RWPE2 (cell line): ENCODE measurements around the gene AVP.
A peak's percentile ranks its signal among the peaks of the same experiment; 100 is the strongest.

Experiments used
- ATAC-seq: fragments of 200-7000 bp; cut with Tn5 transposase; 3 replicates; pipeline ENCODE4 v1.9.1; 2021; ENCODE audit warnings: low read depth
- DNase-seq: peaks from one replicate; pipeline ENCODE4 v3.0.0-alpha.2; 2020; ENCODE audit warnings: low spot score
- H3K27ac ChIP-seq: fragments of 450-650 bp; 2 replicates; pipeline ENCODE4 v1.5.1; 2017; ENCODE audit warnings: mild to moderate bottlenecking; ENCODE audit not compliant: poor library complexity, severe bottlenecking
- H3K27me3 ChIP-seq: fragments of 250-450 bp; sonication (Bioruptor Pico); 2 replicates; pipeline ENCODE4 v1.5.1; 2021; ENCODE audit warnings: mild to moderate bottlenecking, moderate library complexity; ENCODE audit not compliant: insufficient read depth, poor library complexity, severe bottlenecking
- H3K36me3 ChIP-seq: fragments of 250-450 bp; sonication (Bioruptor Pico); 2 replicates; pipeline ENCODE4 v1.5.1; 2020; ENCODE audit warnings: low read depth, mild to moderate bottlenecking, moderate library complexity
- H3K4me1 ChIP-seq: fragments of 250-450 bp; sonication (Bioruptor Pico); 2 replicates; pipeline ENCODE4 v1.5.1; 2021; ENCODE audit warnings: mild to moderate bottlenecking, moderate library complexity; ENCODE audit not compliant: insufficient read depth, poor library complexity, severe bottlenecking
- H3K4me3 ChIP-seq: fragments of 250-450 bp; sonication (Bioruptor Pico); 2 replicates; pipeline ENCODE4 v1.5.1; 2021; ENCODE audit warnings: mild to moderate bottlenecking, moderate library complexity; ENCODE audit not compliant: severe bottlenecking
- H3K9me3 ChIP-seq: fragments of 250-450 bp; sonication (Bioruptor Pico); 2 replicates; pipeline ENCODE4 v1.5.1; 2021; ENCODE audit warnings: mild to moderate bottlenecking, moderate library complexity; ENCODE audit not compliant: severe bottlenecking
- CTCF ChIP-seq: fragments of 450-650 bp; IDR thresholded peaks from one replicate; pipeline ENCODE4 v1.5.1; 2017; ENCODE audit warnings: mild to moderate bottlenecking, moderate library complexity; ENCODE audit not compliant: poor library complexity, severe bottlenecking

The AVP gene

DNA sequence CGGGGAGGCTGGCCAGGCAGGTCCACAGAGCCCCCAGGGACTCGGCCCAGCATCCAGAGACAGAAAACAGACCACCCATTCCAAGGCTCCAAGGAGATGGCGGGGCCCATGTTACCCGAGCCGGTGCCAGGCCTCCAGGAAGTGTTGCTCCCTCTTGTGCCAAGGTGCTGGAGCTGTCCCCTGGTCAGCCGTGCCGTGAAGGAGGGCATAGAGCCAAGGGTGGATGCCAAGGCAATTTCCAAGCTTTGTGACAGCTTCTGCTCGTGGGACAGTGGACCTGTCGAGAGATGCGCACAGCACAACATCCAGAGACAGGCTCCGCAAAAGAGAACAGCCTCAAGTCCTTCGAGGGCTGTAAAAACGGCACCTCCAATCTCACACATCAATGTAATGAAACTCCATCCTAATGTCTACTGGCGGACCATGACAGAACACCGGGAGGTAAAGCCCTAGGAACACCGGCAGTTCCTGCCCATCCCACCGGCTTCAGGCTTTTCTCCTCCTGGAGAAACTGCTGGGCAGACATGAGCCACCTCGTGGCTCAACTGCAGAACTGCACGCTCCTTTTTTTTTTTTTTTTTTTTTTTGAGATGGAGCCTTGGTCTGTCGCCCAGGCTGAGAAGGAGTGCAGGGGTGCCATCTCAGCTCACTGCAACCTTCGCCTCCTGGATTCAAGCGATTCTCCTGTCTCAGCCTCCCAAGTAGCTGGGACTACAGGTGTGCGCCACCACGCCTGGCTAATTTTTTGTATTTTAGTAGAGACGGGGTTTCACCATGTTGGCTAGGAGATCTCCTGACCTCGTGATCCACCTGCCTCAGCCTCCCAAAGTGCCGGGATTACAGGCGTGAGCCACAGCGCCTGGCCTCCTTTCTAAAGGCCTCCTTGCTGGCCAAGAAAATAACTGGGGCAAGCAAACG, 30.9 kb upstream of the AVP start:
- Histone ChIP-seq H3K9me3 (no peaks in the 10 kb centered on the region), H3K27me3 (no peaks in the 10 kb centered on the region), H3K27ac (no peak overlapping the region), H3K4me3 (no peak overlapping the region), H3K4me1 (no peaks in the 10 kb centered on the region), H3K36me3 (peaks cover 5% of the 10 kb centered on the region; the same call in 1 of the 2 replicates)
- ATAC-seq (peak; percentile 53; the same call in 1 of the 3 replicates), DNase-seq (no peak)
- TF ChIP-seq CTCF: peak; percentile 93

DNA sequence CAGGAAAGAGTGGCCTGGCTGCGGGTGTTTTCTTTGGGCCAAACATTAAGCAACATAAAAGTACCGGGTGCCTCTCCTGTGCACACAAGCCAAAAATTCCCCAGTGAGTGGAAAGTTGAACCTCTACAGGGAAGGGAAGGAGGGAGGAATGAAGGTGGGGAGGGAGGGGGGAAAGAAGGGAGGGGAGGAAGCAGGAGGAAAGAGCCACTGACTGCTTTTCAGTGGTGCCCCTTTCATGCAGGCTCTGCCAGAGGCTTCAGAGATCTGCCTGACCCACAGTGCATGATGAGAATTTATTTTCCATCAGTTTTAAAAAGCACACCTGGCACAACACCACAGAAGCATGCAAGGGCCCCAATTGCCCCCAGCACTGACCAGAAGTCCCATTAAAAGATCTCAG, 27.5 kb upstream of the AVP start:
- H3K4me1 ChIP-seq: no peaks in the 10 kb centered on the region

DNA sequence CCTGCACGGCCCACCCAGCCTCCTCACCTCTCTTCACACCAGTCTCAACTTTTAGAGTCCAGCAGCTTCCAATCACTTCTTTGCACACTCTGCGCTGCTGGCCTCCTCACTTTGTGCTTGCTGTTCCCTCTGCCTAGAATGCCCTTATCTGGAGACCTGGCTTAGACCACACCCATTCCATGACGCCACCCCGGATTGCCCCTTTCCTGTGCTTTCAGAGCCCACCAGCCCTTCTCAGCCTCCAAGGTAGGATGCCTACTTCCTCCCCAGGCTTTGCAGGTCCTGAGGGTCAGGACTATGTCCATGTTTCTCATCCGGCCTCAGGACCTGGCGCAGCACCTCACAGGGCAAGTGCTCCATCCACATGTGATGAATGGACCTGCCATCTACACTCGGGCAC, 27.0 kb upstream of the AVP start:
- H3K9me3 ChIP-seq: no peaks in the 10 kb centered on the region
- H3K27ac ChIP-seq: no peak overlapping the region
- no peaks in the 10 kb centered on the region for H3K4me1 ChIP-seq
- no peak overlapping the region for H3K4me3 ChIP-seq
- peaks cover 5% of the 10 kb centered on the region; the same call in 1 of the 2 replicates for H3K36me3 ChIP-seq
- TF ChIP-seq CTCF: no peak
- DNase-seq (no peak), ATAC-seq (no peak)
- H3K27me3 ChIP-seq: no peaks in the 10 kb centered on the region

More for the DNA sequence above, 27.5 kb upstream of the AVP start:
- no peak overlapping the region for H3K4me3 ChIP-seq
- H3K36me3 ChIP-seq: peaks cover 5% of the 10 kb centered on the region; the same call in 1 of the 2 replicates
- H3K9me3 ChIP-seq: no peaks in the 10 kb centered on the region
- no peaks in the 10 kb centered on the region for H3K27me3 ChIP-seq
- no peak for ATAC-seq
- no peak for DNase-seq
- no peak for TF ChIP-seq CTCF
- no peak overlapping the region for H3K27ac ChIP-seq

GRCh38 chr20:3109350-3110302, 25.1 kb upstream of the AVP start:
- no peak for ATAC-seq
- no peak for DNase-seq
- Histone ChIP-seq H3K36me3 (peaks cover under 1% of the 10 kb centered on the region; the same call in 1 of the 2 replicates), H3K27ac (no peak overlapping the region), H3K4me3 (no peak overlapping the region), H3K4me1 (no peaks in the 10 kb centered on the region), H3K27me3 (no peaks in the 10 kb centered on the region), H3K9me3 (no peaks in the 10 kb centered on the region)
- TF ChIP-seq CTCF: no peak
